HCT116 (cell line): Measurements from ENCODE around the gene BRSK2. TPM values are rescaled to one million over a fixed set of nuclear protein-coding genes. Genes with fewer than 3 reads are reported as not detected.

Experiments
- ATAC-seq: fragments of 200-7000 bp; cut with Tn5 transposase; 2 replicates; pipeline ENCODE4 v1.9.1; 2020; ENCODE audit warnings: mild to moderate bottlenecking, moderate library complexity
- BruUV-seq: library from RNA; stranded (reverse); fragments of 400-500 nt; replicated peaks from 2 replicates; lab custom pipeline; 2021; lab: Mats Ljungman, UMichigan
- CTCF ChIA-PET: fragments of 300-600 bp; sonication (Branson Sonifier 250); formaldehyde crosslinking; loops from one replicate; lab custom pipeline; 2021; ENCODE audit warnings: antibody characterized with exemption; lab: Charles Lee
- POLR2A ChIA-PET: fragments of 300-600, 350-600 bp; sonication (Branson Sonifier 250); formaldehyde crosslinking; loops from one replicate; lab custom pipeline; 2021; ENCODE audit warnings: antibody characterized with exemption; lab: Charles Lee
- RAD21 ChIA-PET, 2 experiments: fragments of 300-600 bp; sonication (Branson Sonifier 250); formaldehyde crosslinking; loops; one replicate each; lab custom pipeline; 2023; ENCODE audit warnings: low total read pairs in 2 of 2; ENCODE audit not compliant: uncharacterized antibody in 2 of 2, unreplicated experiment in 2 of 2, low non-redundant PET in 1 of 2; lab: Charles Lee
- DNase-seq: peaks from one replicate; pipeline ENCODE4 v3.0.0-alpha.2; 2010; ENCODE audit warnings: low read depth, low spot score
- H2AFZ ChIP-seq: fragments of 200-600 bp; shearing (Covaris generic), sonication (generic); 2 replicates; pipeline ENCODE4 v1.6.1; 2017; ENCODE audit warnings: low read depth, mixed run types, mixed read lengths, antibody characterized with exemption, low read length; ENCODE audit not compliant: poor library complexity, severe bottlenecking
- H3K27ac ChIP-seq: 2 replicates; pipeline ENCODE4 v1.5.1; 2012; ENCODE audit warnings: low read depth, low read length
- H3K27me3 ChIP-seq: fragments of 200-600 bp; sonication (generic); 2 replicates; pipeline ENCODE4 v1.6.1; 2016; ENCODE audit warnings: mixed run types, low read length, mixed read lengths; ENCODE audit not compliant: insufficient read depth
- H3K36me3 ChIP-seq, 2 experiments: fragments of 200-500 bp in 1 of 2; fragments of 200-600 bp in 1 of 2; sonication (Bioruptor generic) in 1 of 2; sonication (generic) in 1 of 2; 2 replicates each; pipeline versions ENCODE4 v1.5.1 to v1.6.1; 2014 to 2016; ENCODE audit warnings: low read length in 2 of 2, inconsistent platforms in 1 of 2, mixed read lengths in 1 of 2, mixed run types in 1 of 2; ENCODE audit not compliant: insufficient read depth in 2 of 2, control insufficient read depth in 1 of 2
- H3K4me1 ChIP-seq, 2 experiments: fragments of 200-600 bp in 1 of 2; sonication (generic) in 1 of 2; 2 replicates each; pipeline versions ENCODE4 v1.5.1 to v1.6.1; 2012 to 2017; ENCODE audit warnings: low read length in 2 of 2, inconsistent platforms in 1 of 2, mild to moderate bottlenecking in 1 of 2, mixed read lengths in 1 of 2, mixed run types in 1 of 2, moderate library complexity in 1 of 2; ENCODE audit not compliant: insufficient read depth in 2 of 2, control insufficient read depth in 1 of 2
- H3K4me2 ChIP-seq: fragments of 200-600 bp; sonication (generic); 2 replicates; pipeline ENCODE4 v1.6.1; 2017; ENCODE audit warnings: mixed run types, low read length, mixed read lengths
- H3K4me3 ChIP-seq, 2 experiments: fragments of 200-600 bp in 1 of 2; sonication (generic) in 1 of 2; replicated peaks in 1 of 2; 2 replicates each; pipeline ENCODE4 v1.5.1; 2011 to 2016; ENCODE audit warnings: low read length in 2 of 2, control low read depth in 1 of 2, low read depth in 1 of 2, mild to moderate bottlenecking in 1 of 2, mixed read lengths in 1 of 2, mixed run types in 1 of 2
- H3K79me2 ChIP-seq: fragments of 200-600 bp; sonication (generic); 2 replicates; pipeline ENCODE4 v1.6.1; 2017; ENCODE audit warnings: mild to moderate bottlenecking, mixed run types, low read length, moderate library complexity, mixed read lengths; ENCODE audit not compliant: insufficient read depth
- H3K9ac ChIP-seq: fragments of 200-600 bp; sonication (generic); 2 replicates; pipeline ENCODE4 v1.6.1; 2016; ENCODE audit warnings: low read length, mixed read lengths
- H3K9me2 ChIP-seq: fragments of 200-600 bp; sonication (generic), shearing (Covaris generic); 2 replicates; pipeline ENCODE4 v1.6.1; 2017; ENCODE audit warnings: mixed run types, mild to moderate bottlenecking, moderate library complexity; ENCODE audit not compliant: insufficient read depth
- H3K9me3 ChIP-seq, 2 experiments: fragments of 200-500 bp in 1 of 2; fragments of 200-600 bp in 1 of 2; sonication (Bioruptor generic) in 1 of 2; sonication (generic) in 1 of 2; 2 replicates each; pipeline ENCODE4 v1.6.1; 2014 to 2017; ENCODE audit warnings: low read length in 2 of 2, mixed read lengths in 2 of 2, inconsistent platforms in 1 of 2, low read depth in 1 of 2, mild to moderate bottlenecking in 1 of 2, mixed run types in 1 of 2, moderate library complexity in 1 of 2; ENCODE audit not compliant: control insufficient read depth in 1 of 2, insufficient read depth in 1 of 2
- H4K20me1 ChIP-seq: fragments of 200-600 bp; sonication (generic), shearing (Covaris generic); 2 replicates; pipeline ENCODE4 v1.6.1; 2017; ENCODE audit warnings: mixed run types, mild to moderate bottlenecking, moderate library complexity; ENCODE audit not compliant: insufficient read depth
- TCF7L2 ChIP-seq: IDR thresholded peaks from 2 replicates; pipeline ENCODE4 v1.7.0; 2011; ENCODE audit warnings: borderline replicate concordance, inconsistent platforms; ENCODE audit not compliant: insufficient read depth, insufficient read length; ENCODE audit errors: extremely low read depth
- intact Hi-C: fragments of 100-400 bp; cut with micrococcal nuclease; formaldehyde crosslinking; loops from 2 replicates; pipeline ENCODE4 v1.10.0; 2022
- total RNA-seq: library from RNA; stranded (reverse); gene quantifications from one replicate; pipeline ENCODE4 v1.2.1, GENCODE V29; 2021; ENCODE audit not compliant: unreplicated experiment
- TF ChIP-seq, protein P1 (sequence below): IDR thresholded peaks from 2 replicates; pipeline ENCODE4 v1.6.1; 2012; ENCODE audit warnings: low read depth
- TF ChIP-seq, protein P2 (sequence below): IDR thresholded peaks from 2 replicates; pipeline ENCODE4 v1.6.1; 2012

The BRSK2 gene
- total RNA-seq, 1 experiment from 2014 or later, result 14.0 TPM

DNA sequence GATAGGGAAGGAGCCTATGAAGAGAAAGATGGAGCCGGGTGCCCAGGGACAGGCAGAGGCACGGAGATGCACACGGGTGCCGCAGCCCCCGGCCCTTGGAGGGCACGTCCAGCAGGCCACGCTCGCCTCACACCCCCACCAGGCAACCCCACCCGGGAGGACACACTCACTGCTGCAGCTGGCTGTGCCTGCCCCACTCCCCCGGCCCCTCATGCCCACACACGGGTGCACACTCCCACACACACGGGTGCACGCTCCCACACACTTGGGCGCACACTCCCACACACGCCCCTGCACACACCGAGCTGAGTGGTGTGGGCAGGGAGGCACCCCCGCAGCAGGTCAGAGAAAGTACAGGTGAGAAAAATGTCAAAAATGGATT lies 95.8 kb downstream of the BRSK2 start (continued):
- TF ChIP-seq, protein P1, sequence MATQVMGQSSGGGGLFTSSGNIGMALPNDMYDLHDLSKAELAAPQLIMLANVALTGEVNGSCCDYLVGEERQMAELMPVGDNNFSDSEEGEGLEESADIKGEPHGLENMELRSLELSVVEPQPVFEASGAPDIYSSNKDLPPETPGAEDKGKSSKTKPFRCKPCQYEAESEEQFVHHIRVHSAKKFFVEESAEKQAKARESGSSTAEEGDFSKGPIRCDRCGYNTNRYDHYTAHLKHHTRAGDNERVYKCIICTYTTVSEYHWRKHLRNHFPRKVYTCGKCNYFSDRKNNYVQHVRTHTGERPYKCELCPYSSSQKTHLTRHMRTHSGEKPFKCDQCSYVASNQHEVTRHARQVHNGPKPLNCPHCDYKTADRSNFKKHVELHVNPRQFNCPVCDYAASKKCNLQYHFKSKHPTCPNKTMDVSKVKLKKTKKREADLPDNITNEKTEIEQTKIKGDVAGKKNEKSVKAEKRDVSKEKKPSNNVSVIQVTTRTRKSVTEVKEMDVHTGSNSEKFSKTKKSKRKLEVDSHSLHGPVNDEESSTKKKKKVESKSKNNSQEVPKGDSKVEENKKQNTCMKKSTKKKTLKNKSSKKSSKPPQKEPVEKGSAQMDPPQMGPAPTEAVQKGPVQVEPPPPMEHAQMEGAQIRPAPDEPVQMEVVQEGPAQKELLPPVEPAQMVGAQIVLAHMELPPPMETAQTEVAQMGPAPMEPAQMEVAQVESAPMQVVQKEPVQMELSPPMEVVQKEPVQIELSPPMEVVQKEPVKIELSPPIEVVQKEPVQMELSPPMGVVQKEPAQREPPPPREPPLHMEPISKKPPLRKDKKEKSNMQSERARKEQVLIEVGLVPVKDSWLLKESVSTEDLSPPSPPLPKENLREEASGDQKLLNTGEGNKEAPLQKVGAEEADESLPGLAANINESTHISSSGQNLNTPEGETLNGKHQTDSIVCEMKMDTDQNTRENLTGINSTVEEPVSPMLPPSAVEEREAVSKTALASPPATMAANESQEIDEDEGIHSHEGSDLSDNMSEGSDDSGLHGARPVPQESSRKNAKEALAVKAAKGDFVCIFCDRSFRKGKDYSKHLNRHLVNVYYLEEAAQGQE, result no peak
- TF ChIP-seq, all 23 proteins: peak for 0

DNA sequence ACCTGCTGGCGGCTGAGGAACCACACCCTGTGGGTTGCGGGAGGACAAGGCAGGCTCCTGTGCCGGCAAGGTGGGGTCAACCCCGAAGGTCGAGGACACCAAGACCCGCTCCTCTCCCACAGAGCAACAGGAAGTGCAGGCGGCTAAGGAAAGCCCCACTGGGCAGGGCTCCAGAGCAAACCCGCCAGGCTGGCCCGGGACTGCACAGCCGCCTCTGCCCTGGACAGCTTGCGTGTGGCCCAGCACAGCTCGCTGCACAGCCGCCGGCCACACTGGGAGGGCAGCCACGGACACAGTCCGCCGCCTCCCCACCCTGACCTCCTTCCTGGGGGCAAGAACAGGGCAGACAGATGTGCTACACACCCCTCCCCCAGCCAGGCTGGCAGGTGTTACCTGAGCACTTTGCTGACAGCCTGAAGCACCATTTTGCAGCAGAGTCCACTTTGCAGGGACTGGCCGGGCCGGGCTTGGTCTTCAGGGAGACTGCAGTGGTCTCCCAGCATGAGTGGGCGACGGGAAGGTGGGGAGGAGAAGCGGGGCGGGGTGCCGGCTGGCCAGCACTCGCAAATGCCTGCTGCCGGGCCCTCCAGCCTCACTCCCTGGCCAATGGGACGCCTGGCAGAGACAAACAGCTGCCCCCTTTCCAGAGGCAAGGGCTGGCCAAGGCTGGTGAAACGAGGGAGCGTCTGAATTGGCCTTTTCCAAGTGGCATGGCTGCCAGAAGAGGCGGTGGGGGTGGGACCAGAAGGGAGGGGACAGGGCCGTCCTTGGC lies 96.5 kb downstream of the BRSK2 start, which contains the start of gene MOB2:
Gene MOB2, minus strand, starts transcription at position 726 of the 772 bp plus-strand sequence. Its CDS starts 223 bp downstream, at position 503.
- ChIA-PET RAD21 (no interaction called here), CTCF (no interaction called here), POLR2A (no interaction called here)
- Histone ChIP-seq H3K27me3 (no peaks in the 10 kb centered on the region), H3K27ac (no peak within 1 kb of the TSS; the same call in 1 of the 2 replicates), H3K4me3 (no peak within 1 kb of the TSS), H3K4me2 (no peak within 1 kb of the TSS), H3K9me2 (no peaks in the 10 kb centered on the region), H2AFZ (no peak within 1 kb of the TSS), H3K36me3 (no peaks in the 10 kb centered on the region), H3K9me3 (no peaks in the 10 kb centered on the region), H3K9ac (no peak within 1 kb of the TSS), H4K20me1 (no peaks in the 10 kb centered on the region), H3K79me2 (peaks cover 7% of the 10 kb centered on the region), H3K4me1 (peaks cover 13% of the 10 kb centered on the region in 2 experiments; a peak in 2 of 4 replicates)
- no peak for DNase-seq
- no peak for TF ChIP-seq TCF7L2
- TF ChIP-seq, protein P2, sequence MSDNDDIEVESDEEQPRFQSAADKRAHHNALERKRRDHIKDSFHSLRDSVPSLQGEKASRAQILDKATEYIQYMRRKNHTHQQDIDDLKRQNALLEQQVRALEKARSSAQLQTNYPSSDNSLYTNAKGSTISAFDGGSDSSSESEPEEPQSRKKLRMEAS, result no peak
- intact Hi-C loops, result no loop called here
- ATAC-seq, result 0 out of 2 replicates have a peak, but pooled peaks have one; percentile 15
- BruUV-seq, result no TSS peak
